ENCODE data around the gene LAMTOR3.

LAMTOR3 gene

GRCh38 chr4:99828477-99828876 is 65.8 kb downstream of the LAMTOR3 start:
- DNase-seq: no peak
